ENCODE data around the gene TBC1D32.

The TBC1D32 gene

GRCh38 chr6:121260651-121261102 lies 73.6 kb downstream of the TBC1D32 start:
- no peak for TF ChIP-seq CTCF (IDR thresholded peaks at IDR 0.05)
- Mint-ChIP-seq H3K27me3 (ENCODE audit: low read depth, poor library complexity) (no peaks in the 10 kb centered on the region), H3K9me3 (peaks cover 40% of the 10 kb centered on the region), H3K27ac (no peak overlapping the region), H3K4me1 (no peaks in the 10 kb centered on the region), H3K4me3 (no peak overlapping the region), H3K36me3 (ENCODE audit: low read depth) (peaks cover 46% of the 10 kb centered on the region)
- DNase-seq = no peak

- Mint-ChIP-seq H3K36me3 (ENCODE audit: low read depth) (peaks cover 52% of the 10 kb centered on the region), H3K27ac (no peak overlapping the region), H3K27me3 (ENCODE audit: low read depth, poor library complexity) (no peaks in the 10 kb centered on the region), H3K9me3 (peaks cover 40% of the 10 kb centered on the region), H3K4me3 (no peak overlapping the region), H3K4me1 (no peaks in the 10 kb centered on the region)
- TF ChIP-seq CTCF (IDR thresholded peaks at IDR 0.05) = no peak
- DNase-seq = no peak
Observed at GRCh38 chr6:121247386-121247785, 86.9 kb downstream of the TBC1D32 start.

- TF ChIP-seq CTCF (IDR thresholded peaks at IDR 0.05) = no peak
- Mint-ChIP-seq H3K36me3 (ENCODE audit: low read depth) (peaks cover 18% of the 10 kb centered on the region), H3K27me3 (ENCODE audit: low read depth, poor library complexity) (no peaks in the 10 kb centered on the region), H3K27ac (no peak overlapping the region), H3K4me1 (no peaks in the 10 kb centered on the region), H3K4me3 (no peak overlapping the region), H3K9me3 (peaks cover 12% of the 10 kb centered on the region)
- no peak for DNase-seq
Observed at GRCh38 chr6:121242386-121242785, 91.9 kb downstream of the TBC1D32 start.

GRCh38 chr6:121237859-121238258 lies 96.4 kb downstream of the TBC1D32 start:
- no peaks in the 10 kb centered on the region for H3K9me3 Mint-ChIP-seq
- H3K36me3 Mint-ChIP-seq (ENCODE audit: low read depth) = peaks cover 17% of the 10 kb centered on the region
- DNase-seq = no peak

GRCh38 chr6:121236984-121237383 lies 97.3 kb downstream of the TBC1D32 start:
- H3K4me3 Mint-ChIP-seq = no peak overlapping the region
- TF ChIP-seq CTCF (IDR thresholded peaks at IDR 0.05) = no peak
- H3K4me1 Mint-ChIP-seq = peaks cover 5% of the 10 kb centered on the region
- H3K9me3 Mint-ChIP-seq = no peaks in the 10 kb centered on the region
- DNase-seq = no peak
- no peak overlapping the region for H3K27ac Mint-ChIP-seq
- H3K36me3 Mint-ChIP-seq (ENCODE audit: low read depth) = peaks cover 26% of the 10 kb centered on the region
- H3K27me3 Mint-ChIP-seq (ENCODE audit: low read depth, poor library complexity) = no peaks in the 10 kb centered on the region

More at GRCh38 chr6:121237859-121238258, 96.4 kb downstream of the TBC1D32 start:
- TF ChIP-seq CTCF (IDR thresholded peaks at IDR 0.05) = no peak
- Mint-ChIP-seq H3K27ac (no peak overlapping the region), H3K27me3 (ENCODE audit: low read depth, poor library complexity) (no peaks in the 10 kb centered on the region), H3K4me1 (peaks cover 5% of the 10 kb centered on the region), H3K4me3 (no peak overlapping the region)

- Mint-ChIP-seq H3K9me3 (no peaks in the 10 kb centered on the region), H3K36me3 (ENCODE audit: low read depth) (peaks cover 32% of the 10 kb centered on the region), H3K4me3 (no peak overlapping the region), H3K27ac (no peak overlapping the region), H3K27me3 (ENCODE audit: low read depth, poor library complexity) (no peaks in the 10 kb centered on the region), H3K4me1 (peaks cover 5% of the 10 kb centered on the region)
- TF ChIP-seq CTCF (IDR thresholded peaks at IDR 0.05) = no peak
- DNase-seq = no peak
Observed at GRCh38 chr6:121235386-121235785, 98.9 kb downstream of the TBC1D32 start.

Data from nephron progenitor cell (in vitro differentiated cells).